Measurements from ENCODE around the gene ENTREP1.

Gene ENTREP1

DNA sequence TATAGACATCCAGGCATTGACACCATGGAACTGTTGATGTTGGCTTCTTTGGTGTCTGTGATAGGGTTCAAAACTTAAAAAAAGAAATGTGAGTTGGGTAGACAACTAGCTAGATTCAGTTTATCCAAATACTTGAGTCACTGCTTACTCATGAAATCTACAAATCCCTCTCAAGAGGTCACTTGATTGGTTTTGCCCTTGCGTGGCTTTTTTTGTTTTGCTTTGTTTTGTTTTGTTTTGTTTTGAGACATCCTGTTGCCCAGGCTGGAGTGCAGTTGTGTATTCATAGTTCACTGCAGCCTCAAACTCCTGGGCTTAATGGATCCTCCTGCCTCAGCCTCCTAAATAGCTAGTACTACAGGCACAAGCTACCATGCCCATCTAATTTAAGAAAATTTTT, 10.5 kb upstream of the ENTREP1 start:
- H3K4me3 ChIP-seq (ENCODE audit: low read depth, low read length), result no peak overlapping the region
- TF ChIP-seq CTCF (IDR thresholded peaks at IDR 0.05; ENCODE audit: low read depth, low read length, missing control alignments), result no peak
- in situ Hi-C loops (cut with HindIII; ENCODE audit: low pct_ligation_motif_present, low sequenced_read_pairs), result no loop called here
- H3K36me3 ChIP-seq (replicated peaks), result no peaks in the 10 kb centered on the region
- peak; percentile 67 for DNase-seq
- H3K27ac ChIP-seq, result peak overlapping the region; percentile 36
- H3K27me3 ChIP-seq (replicated peaks), result no peaks in the 10 kb centered on the region

GRCh38 chr9:69317081-69317480, 7.9 kb upstream of the ENTREP1 start:
- Histone ChIP-seq H3K27me3 (replicated peaks) (no peaks in the 10 kb centered on the region), H3K4me3 (ENCODE audit: low read depth, low read length) (no peak overlapping the region), H3K36me3 (replicated peaks) (no peaks in the 10 kb centered on the region), H3K27ac (no peak overlapping the region)
- peak; percentile 25 for DNase-seq
- TF ChIP-seq CTCF (IDR thresholded peaks at IDR 0.05; ENCODE audit: low read depth, low read length, missing control alignments), result no peak
- in situ Hi-C loops (cut with HindIII; ENCODE audit: low pct_ligation_motif_present, low sequenced_read_pairs), result no loop called here

DNA sequence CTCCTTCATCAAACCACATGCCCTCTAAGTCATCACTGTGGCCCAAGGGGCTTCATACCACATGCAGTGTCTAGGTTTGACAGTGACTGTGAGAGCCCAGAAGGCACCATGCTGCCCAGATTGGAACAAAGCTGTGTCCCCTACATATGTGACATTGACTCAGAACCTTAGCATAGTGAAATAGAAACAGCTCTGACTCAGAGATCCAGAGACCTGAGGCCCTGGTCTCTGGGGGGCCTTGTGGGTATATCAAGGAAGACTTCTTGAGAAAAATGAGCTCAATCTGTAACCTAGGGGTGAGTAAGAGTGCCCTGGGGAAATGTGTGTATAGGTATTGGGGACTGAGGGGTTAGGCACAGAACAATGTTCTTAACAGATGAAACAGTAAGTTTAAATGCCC, 7.1 kb upstream of the ENTREP1 start:
- no peaks in the 10 kb centered on the region for H3K27me3 ChIP-seq (replicated peaks)
- H3K4me3 ChIP-seq (ENCODE audit: low read depth, low read length), result no peak overlapping the region
- no peak overlapping the region for H3K27ac ChIP-seq
- in situ Hi-C loops (cut with HindIII; ENCODE audit: low pct_ligation_motif_present, low sequenced_read_pairs), result no loop called here
- no peak for DNase-seq
- TF ChIP-seq CTCF (IDR thresholded peaks at IDR 0.05; ENCODE audit: low read depth, low read length, missing control alignments), result no peak
- H3K36me3 ChIP-seq (replicated peaks), result no peaks in the 10 kb centered on the region

DNA sequence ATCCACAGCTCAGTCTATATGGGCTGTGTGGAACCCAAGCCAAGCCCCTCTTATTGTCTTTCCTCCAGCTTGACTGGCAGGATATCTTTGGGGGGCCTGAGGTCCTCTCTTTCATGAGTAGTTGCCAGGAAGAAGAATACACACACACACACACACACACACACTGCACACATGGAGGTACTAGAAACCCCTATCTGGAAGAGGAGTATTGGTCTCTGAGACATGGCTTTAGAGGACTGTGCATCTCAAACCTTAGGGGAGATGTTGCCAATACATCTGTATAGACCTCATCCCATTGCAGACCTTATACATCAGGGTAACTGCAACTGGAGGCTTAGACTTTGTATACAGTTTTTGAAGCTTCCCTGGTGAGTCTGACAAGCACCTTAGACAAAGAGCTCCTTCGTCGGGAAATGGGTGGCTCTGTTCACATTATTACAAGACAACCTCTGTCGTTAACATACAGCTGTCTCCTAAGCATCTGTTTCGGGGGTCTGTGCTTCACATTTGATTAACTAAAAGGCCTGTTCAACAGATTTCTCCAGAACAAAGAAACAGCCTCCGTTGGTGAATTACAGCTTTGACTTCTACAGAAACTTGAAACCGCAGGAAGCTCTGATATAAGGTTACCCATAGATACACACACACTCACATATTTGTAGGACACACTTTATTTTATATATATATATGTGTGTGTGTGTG, 5.5 kb upstream of the ENTREP1 start:
- Histone ChIP-seq H3K27ac (no peak overlapping the region), H3K4me3 (ENCODE audit: low read depth, low read length) (no peak overlapping the region), H3K27me3 (replicated peaks) (peaks cover 2% of the 10 kb centered on the region), H3K36me3 (replicated peaks) (no peaks in the 10 kb centered on the region)
- DNase-seq, result no peak
- in situ Hi-C loops (cut with HindIII; ENCODE audit: low pct_ligation_motif_present, low sequenced_read_pairs), result no loop called here
- no peak for TF ChIP-seq CTCF (IDR thresholded peaks at IDR 0.05; ENCODE audit: low read depth, low read length, missing control alignments)

GRCh38 chr9:69322256-69322655, 2.8 kb upstream of the ENTREP1 start:
- DNase-seq, result no peak
- in situ Hi-C loops (cut with HindIII; ENCODE audit: low pct_ligation_motif_present, low sequenced_read_pairs), result no loop called here
- Histone ChIP-seq H3K4me3 (ENCODE audit: low read depth, low read length) (no peak overlapping the region), H3K27me3 (replicated peaks) (peaks cover 10% of the 10 kb centered on the region), H3K36me3 (replicated peaks) (no peaks in the 10 kb centered on the region), H3K27ac (no peak overlapping the region)
- no peak for TF ChIP-seq CTCF (IDR thresholded peaks at IDR 0.05; ENCODE audit: low read depth, low read length, missing control alignments)

DNA sequence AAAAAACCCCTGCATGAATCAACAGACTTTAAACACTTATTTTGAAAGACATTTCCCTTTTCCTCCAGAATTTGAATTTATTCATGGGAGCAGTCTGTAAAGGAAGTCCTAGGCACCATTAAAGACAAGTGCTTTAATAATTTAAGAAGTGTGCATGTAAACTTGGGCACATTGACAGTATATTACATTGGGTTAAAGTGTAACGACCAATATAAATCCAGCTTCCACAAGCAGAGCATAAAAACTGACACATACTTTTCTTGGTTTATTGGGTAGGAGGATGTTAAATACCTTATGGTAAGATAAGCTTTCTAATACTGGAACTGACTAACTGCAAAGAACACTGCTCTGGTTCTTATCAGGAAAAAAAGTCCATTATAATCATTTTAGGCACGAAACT, 1.2 kb upstream of the ENTREP1 start:
- H3K27me3 ChIP-seq (replicated peaks), result peaks cover 10% of the 10 kb centered on the region
- in situ Hi-C loops (cut with HindIII; ENCODE audit: low pct_ligation_motif_present, low sequenced_read_pairs), result no loop called here
- no peak overlapping the region for H3K27ac ChIP-seq
- no peaks in the 10 kb centered on the region for H3K36me3 ChIP-seq (replicated peaks)
- H3K4me3 ChIP-seq (ENCODE audit: low read depth, low read length), result no peak overlapping the region
- TF ChIP-seq CTCF (IDR thresholded peaks at IDR 0.05; ENCODE audit: low read depth, low read length, missing control alignments), result no peak
- DNase-seq, result no peak
